Measurements from ENCODE around the gene RAX.
"Not testable (repeated sequence)": the region's sequence is repeated elsewhere in the genome, so short reads cannot be mapped to it uniquely, and the experiment has no call there.

The RAX gene

DNA sequence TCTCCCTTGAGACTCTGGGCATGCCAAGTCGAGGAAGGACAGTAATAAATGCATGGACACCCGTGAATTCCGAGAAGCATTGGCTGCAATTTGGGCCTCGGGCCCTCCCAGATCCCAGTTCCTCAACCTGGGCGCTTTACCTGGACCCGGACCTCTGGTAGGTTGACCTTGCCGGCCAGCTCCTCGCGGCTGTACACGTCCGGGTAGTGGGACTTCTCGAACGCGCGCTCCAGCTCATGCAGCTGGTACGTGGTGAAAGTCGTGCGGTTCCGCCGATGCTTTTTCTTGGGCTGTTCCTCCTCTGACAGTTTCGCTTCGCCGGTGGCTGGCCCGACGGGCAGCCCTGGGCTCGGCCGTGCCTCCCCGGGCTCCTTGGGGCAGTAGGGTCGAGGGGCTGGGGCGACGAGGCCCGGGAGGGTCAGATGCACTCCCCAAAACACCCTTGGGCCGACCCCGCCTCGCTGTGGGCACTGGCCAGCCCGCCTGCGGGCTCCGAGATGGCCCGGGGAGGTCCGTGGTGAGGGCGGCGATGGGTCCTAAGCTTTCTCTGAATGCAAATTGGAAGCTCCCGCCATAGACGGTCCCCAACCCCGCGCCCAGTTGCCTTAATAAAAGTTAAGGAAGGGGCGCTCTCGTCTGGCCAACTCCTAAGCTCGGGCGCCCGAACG, 899 bp downstream of the RAX start:
- peak in 3 of 4 experiments; percentile 27 to 48 (median 40) for DNase-seq

- no peak for DNase-seq
Observed at GRCh38 chr18:59271606-59272220, 1.5 kb downstream of the RAX start.

DNA sequence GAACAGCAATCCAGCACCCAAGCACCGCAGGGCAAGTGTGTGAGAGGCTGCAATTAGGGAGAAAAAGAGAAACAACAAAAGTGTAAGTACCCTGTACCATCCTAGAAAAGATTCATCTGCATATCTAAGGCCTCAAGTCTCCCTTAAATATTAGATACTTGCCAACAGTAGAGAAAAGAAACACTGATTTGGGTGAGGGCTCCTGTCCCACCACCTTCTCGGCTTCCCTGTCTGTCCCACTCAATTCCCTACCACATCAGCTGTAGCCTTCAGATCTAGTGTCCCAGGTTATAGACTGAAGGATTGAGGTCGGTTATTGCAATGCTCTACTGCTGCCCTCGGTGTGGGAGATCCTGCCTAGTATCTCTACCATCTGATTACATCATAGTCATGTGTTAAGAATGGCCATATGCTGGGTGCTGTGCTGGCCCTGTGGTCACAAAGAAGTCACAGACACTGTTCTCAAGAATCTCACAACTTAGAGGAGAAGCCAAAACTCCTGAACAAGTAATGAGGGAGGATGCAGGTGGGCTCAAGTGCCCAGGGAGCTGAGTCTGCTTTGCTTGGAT, 2.5 kb downstream of the RAX start:
- peak in 1 of 4 experiments; percentile 6 for DNase-seq

GRCh38 chr18:59269563-59270119, 3.6 kb downstream of the RAX start:
- DNase-seq = no peak

DNA sequence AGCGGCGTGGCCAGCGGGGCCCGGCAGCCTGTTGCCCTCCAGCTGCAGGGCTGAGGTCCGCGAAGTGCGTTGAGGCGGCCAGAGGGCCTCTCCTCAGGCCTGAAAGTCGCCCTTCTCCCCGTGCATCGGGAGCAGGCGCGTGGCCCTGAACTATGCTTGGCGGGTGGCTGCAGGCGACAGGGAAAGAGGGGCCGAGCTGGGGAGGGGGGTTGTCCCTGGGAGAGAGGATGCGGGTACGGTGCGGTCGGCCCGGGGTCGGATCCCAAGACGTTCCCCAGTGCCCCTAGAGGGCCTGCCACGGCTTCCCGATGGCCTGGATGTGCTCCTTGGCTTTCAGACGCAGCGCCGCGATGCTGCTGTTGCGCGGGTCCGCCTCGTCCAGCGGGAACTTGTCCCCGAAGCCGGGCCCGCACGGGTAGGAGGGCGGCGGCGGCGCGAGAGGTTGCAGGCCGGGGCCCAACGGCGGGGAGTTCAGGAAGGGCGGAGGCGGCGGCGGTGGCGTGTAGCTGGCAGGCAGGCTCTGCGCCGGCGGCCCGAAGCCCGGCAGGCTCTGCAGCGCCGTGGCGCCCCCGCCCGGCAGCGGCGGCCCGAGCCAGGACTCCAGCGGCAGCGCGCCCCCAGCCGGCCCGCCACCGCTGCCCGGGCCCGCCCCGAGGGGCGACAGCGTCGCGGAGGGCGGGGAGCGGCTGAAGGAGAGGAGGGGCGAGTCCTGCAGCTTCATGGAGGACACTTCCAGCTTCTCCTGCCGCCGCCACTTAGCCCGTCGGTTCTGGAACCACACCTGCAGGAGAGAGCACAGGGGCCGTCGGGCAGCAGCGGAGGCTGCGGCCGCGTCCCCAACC, 4.3 kb downstream of the RAX start:
- peak in 2 of 4 experiments; percentile 34 to 53 for DNase-seq

DNA sequence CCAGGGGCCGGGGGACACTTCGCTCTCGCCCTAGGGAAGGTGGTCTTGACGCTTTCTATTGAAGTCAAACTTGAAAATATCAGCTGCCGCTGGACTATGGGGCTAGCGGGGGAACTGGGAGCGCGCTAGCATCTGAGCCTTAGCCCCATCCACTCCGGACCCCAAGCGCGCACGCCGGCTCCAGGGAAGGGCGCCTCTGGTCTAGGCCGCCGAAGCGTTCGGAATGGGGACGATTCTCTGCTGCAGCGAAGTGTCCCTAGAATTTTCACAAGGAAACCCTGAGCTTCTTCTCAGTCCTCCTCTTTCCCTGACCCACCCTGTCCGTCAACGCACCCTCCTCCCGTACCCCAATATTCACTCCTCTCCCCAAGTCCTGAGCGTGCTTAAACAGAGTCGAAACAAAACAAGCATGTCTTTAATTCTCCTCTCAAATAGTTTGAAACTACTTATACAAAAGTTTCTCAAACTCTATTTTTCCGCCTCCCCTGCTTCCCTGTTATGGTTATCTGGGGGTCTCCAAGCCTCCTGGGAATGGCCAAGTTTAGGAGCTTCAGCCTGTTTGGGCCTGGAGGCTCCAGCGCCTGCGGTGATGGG, 5.0 kb downstream of the RAX start:
- DNase-seq = no peak

- no peak for DNase-seq
Observed at GRCh38 chr18:59267503-59268126, 5.6 kb downstream of the RAX start.

GRCh38 chr18:59266886-59267502, 6.3 kb downstream of the RAX start:
- no peak for DNase-seq

GRCh38 chr18:59266459-59266858, 6.8 kb downstream of the RAX start:
- no peak for DNase-seq

DNA sequence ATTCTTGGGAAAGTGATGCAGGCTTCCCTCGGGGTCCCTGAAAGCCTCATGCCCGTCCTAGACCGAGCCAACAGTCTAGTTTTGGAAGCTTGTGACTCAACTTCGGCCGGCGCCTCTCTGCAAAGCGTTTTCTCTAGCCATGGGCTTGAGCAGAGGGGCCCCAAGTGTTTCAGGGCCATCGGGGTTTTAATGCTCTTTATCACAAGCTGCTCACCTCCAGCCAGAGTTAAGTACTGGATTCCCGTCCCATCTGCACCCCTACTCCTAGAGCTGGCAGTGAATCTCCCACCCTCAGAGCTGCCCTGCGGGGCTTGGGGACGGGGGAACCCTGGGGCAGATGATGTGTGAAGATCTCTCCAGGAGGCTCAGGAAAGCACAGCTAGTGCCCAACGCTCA, 7.3 kb downstream of the RAX start:
- no peak for DNase-seq

DNA sequence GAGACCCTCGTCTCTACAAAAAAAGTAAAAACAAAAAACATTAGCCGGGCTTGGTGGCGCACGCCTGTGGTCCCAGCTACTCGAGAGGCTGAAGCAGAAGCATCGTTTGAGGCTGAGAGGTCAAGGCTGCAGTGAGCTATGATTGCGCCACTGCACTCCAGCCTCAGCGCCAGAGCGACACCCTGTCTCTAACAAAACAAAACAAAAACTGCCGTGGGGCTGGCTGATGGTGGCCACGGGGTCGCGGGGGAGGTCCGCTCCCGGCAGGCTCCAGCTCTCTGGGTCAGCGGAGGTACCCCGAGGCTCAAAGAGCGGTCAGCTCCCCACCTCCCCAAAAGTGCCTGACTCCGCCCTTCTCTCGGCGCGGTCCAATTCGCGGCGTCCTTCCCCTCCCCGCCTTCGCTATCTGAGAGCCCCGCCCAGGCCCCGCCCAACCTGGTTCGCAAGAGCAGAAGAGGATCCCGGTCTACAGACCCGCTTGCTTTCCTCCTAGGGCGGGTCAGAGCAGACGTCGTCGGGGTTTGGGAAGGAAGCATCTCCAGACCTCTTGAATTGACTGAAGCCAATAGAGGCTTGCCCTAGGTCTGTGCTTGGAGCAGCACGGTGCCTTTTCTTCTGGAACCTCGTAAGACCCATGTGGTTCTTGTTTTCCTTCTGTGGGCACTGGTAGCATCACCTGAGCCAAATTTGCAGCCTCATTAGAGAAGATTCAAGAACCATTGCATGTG, 7.8 kb downstream of the RAX start:
- DNase-seq = peak in 3 of 4 experiments; percentile 14 to 45 (median 15)

DNA sequence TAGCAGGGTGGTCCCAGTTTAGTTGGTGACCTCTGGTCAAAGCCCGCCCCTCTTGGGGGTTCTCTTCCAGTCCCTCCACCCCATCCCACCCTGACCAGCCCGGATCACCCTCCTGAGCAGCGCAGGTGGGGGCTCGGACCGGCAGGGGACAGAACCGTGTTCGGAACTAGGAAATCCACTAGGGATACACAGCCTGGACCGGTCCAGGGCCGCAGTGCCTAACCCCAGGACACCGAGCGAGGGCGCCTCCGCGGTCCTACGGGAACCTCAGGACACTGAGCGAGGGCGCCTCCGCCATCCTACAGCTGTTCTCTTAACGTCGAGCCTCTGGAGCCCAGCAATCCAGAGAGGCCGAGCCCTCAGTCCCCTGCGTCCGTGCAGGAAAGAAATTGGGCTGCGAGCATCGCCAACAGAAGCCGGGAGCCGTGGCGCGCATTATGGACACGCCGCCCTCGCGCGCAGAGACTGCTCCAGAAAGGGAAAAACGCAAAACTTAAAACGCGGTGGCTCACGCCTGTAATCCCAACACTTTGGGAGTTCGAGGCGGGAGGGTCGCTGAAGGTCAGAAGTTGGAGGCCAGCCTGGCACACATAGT, 8.5 kb downstream of the RAX start:
- no peak for DNase-seq

DNA sequence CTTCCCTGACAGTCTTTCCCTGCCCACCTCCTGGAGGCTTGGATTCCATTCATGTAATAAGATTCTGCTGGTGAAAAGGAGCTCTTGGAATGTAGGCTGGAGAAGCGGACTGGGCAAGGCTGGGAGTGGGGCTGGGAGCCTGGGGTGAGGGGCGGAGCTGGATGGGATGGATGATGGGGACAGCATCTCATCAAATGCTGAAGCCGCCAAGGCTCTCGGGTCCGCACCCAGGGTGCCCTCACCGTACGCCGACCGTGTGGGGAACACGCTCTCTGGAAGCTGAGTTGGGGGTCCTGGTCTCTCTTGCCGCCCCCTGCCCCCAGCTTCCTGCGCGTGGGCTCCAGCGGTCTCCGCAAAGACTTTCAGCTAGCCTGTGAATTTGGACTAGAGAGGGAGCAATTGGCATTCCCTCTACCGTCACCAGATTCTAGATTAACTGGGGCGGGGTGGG, 9.1 kb downstream of the RAX start:
- DNase-seq = no peak

GRCh38 chr18:59263661-59264060, 9.6 kb downstream of the RAX start:
- no peak for DNase-seq

- DNase-seq = not testable (repeated sequence)
Observed at GRCh38 chr18:59262243-59262642, 11.0 kb downstream of the RAX start.

GRCh38 chr18:59261842-59262241, 11.4 kb downstream of the RAX start:
- not testable (repeated sequence) for DNase-seq

- DNase-seq = not testable (repeated sequence)
Observed at GRCh38 chr18:59255491-59255890, 17.8 kb downstream of the RAX start.

GRCh38 chr18:59249199-59249774, 24.0 kb downstream of the RAX start:
- DNase-seq = peak; percentile 48 to 65 (median 61)

DNA sequence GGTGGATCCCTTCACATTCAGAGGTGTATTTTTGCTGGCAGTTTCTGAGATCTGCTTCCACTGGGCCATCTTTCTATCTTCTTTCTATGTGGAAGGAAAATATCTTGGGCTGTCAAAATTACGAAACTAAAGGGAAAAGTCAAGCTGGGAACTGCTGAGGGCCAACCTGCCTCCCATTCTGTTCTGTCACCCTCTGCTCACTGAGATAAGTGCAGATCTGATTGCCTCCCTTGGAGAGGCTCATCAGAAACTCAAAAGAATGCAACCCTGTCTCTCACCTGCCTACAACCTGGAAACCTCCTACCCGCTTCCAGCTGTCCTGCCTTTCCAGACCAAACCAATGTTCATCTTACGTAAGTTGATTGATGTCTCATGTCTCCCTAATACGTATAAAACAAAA, 26.5 kb downstream of the RAX start:
- no peak for DNase-seq

DNA sequence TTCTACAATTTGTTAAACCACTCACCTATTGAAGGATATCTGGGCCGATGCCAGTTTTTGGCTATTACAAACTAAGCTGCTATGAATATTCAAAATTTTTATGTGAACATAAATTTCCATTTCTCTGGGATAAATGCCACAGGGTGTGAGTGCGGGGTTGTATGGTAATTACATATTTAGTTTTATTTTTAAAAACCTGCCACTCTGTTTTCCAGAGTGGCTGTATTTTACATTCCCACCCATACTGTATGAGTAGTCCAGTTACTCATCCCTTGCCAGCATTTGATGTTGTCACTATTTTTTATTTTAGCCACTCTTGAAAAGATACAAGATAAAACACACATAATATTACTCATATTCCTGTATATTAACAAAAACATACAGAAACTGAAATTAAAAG, 30.3 kb downstream of the RAX start:
- no peak for DNase-seq
